Measurements from ENCODE around the gene GRID2.
"Not testable (repeated sequence)": the region's sequence is repeated elsewhere in the genome, so short reads cannot be mapped to it uniquely, and the experiment has no call there.

Gene GRID2

GRCh38 chr4:93221771-93222170, 918.0 kb downstream of the GRID2 start:
- DNase-seq: no peak

- no peak for DNase-seq
Measured at GRCh38 chr4:93228021-93228420, 924.3 kb downstream of the GRID2 start.

GRCh38 chr4:93232883-93233282, 929.1 kb downstream of the GRID2 start:
- no peak for DNase-seq

GRCh38 chr4:93237521-93237920, 933.8 kb downstream of the GRID2 start:
- DNase-seq: no peak

GRCh38 chr4:93243262-93243661, 939.5 kb downstream of the GRID2 start:
- no peak for DNase-seq

- no peak for DNase-seq
Measured at GRCh38 chr4:93261207-93261606, 957.4 kb downstream of the GRID2 start.

- no peak for DNase-seq
Measured at GRCh38 chr4:93263166-93263565, 959.4 kb downstream of the GRID2 start.

- no peak for DNase-seq
Measured at GRCh38 chr4:93267747-93268146, 964.0 kb downstream of the GRID2 start.

GRCh38 chr4:93285346-93285745, 981.6 kb downstream of the GRID2 start:
- DNase-seq: no peak

- no peak for DNase-seq
Measured at GRCh38 chr4:93289241-93289640, 985.5 kb downstream of the GRID2 start.

- no peak for DNase-seq
Measured at GRCh38 chr4:93289831-93290230, 986.1 kb downstream of the GRID2 start.

- DNase-seq: no peak
Measured at GRCh38 chr4:93299118-93299517, 995.4 kb downstream of the GRID2 start.

GRCh38 chr4:93300780-93301555, 997.2 kb downstream of the GRID2 start:
- DNase-seq: not testable (repeated sequence)

- no peak for DNase-seq
Measured at GRCh38 chr4:93302310-93302709, 998.5 kb downstream of the GRID2 start.

GRCh38 chr4:93303440-93303839, 999.7 kb downstream of the GRID2 start:
- DNase-seq: no peak

- no peak for DNase-seq
Measured at GRCh38 chr4:93312299-93312698, 1008.5 kb downstream of the GRID2 start.

GRCh38 chr4:93313197-93313596, 1009.4 kb downstream of the GRID2 start:
- DNase-seq: no peak

GRCh38 chr4:93317057-93317456, 1013.3 kb downstream of the GRID2 start:
- DNase-seq: no peak

GRCh38 chr4:93317561-93317960, 1013.8 kb downstream of the GRID2 start:
- DNase-seq: no peak

- no peak for DNase-seq
Measured at GRCh38 chr4:93319041-93319440, 1015.3 kb downstream of the GRID2 start.

- no peak for DNase-seq
Measured at GRCh38 chr4:93320356-93320755, 1016.6 kb downstream of the GRID2 start.

- DNase-seq: no peak
Measured at GRCh38 chr4:93327346-93327745, 1023.6 kb downstream of the GRID2 start.

GRCh38 chr4:93334003-93334402, 1030.2 kb downstream of the GRID2 start:
- DNase-seq: no peak

- no peak for DNase-seq
Measured at GRCh38 chr4:93337196-93337595, 1033.4 kb downstream of the GRID2 start.

- no peak for DNase-seq
Measured at GRCh38 chr4:93342738-93343137, 1039.0 kb downstream of the GRID2 start.
